G401.6 (cell line): ENCODE measurements around the gene CDH9.
"Not testable (repeated sequence)": the region's sequence is repeated elsewhere in the genome, so short reads cannot be mapped to it uniquely, and the experiment has no call there.

Experiments used
- FAIRE-seq: peaks from 2 replicates; lab custom pipeline; 2012; peaks lifted over from hg19 to GRCh38; lab: Jason Lieb, UNC

CDH9 gene

GRCh38 chr5:26945901-26946300 is 92.5 kb downstream of the CDH9 start:
- FAIRE-seq, result no peak

DNA sequence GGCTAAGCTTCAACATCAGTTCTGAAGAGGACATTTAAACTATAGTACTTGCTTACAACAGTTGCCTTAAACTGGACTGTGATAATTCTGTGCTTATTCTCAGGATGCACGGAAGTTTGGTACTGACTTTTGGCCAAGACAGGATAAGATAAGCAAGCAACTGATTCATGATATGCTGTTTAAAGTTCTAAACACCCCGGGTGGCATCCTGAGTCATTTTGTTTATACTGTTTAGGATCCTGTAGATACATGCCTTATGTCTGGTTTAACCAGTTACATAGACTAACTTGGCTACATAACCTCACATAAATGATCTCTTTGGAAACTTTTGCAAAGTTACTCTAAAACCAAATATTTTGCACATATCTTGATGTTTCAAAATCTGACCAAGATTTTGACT is 95.9 kb downstream of the CDH9 start:
- no peak for FAIRE-seq

- no peak for FAIRE-seq
Measured at GRCh38 chr5:26940994-26941393, 97.4 kb downstream of the CDH9 start.

DNA sequence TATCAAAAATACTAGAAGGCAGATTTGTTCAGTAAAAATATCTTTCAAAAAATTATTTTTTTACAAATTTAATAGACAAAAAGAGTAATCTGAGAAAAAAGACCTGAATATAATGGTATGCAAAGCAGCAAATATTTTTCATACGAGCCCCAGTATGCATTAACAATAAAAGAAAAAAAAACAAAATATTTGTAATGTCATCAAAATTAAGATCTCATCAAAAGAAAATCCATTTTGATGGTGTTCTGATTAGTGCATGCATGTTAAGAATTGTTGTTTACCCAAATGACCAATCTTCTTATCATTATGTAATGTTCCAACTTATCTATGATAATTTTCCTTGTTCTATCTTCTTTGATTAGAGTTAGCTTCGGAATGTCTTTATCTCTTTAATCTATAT is 106.1 kb downstream of the CDH9 start:
- FAIRE-seq, result no peak

GRCh38 chr5:26921439-26921838 is 116.9 kb downstream of the CDH9 start:
- no peak for FAIRE-seq

DNA sequence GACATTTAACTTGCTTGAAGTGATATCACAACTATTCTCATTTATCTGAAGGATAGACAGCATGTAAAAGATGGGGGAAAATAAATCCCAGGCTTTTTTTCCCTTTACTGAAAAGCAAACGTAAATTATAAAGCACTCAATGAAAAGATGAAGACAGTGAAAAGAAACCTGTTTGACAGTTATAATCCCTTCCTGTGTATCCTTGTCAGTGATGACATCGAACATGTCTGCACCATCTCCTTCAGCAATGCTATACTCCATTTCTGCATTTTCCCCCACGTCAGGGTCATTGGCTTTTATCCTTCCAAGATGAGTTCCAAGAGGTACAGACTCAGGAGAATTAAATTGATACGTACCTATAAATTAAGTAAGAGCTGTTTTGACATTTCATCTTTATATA is 134.9 kb downstream of the CDH9 start:
- FAIRE-seq, result no peak

- FAIRE-seq, result no peak
Measured at GRCh38 chr5:26894719-26895263, 143.6 kb downstream of the CDH9 start.

DNA sequence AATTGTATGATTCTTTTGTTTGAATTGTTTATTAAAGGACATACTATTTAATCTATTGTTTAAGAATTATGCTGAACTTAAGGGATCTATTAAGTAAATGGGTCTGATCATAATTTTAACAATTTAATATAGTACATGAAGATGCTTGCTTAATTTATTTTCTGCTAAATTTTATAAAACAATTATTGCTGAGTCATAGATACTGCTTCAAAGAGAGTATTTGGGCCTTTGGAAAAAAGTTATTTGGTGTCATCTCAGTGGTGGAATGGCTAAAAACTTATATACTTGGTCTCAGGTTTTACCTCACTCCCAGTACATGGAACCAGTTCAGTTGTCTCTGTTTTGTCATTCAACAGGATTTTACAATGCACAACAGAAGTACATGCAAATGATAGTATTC is 145.3 kb downstream of the CDH9 start:
- no peak for FAIRE-seq

DNA sequence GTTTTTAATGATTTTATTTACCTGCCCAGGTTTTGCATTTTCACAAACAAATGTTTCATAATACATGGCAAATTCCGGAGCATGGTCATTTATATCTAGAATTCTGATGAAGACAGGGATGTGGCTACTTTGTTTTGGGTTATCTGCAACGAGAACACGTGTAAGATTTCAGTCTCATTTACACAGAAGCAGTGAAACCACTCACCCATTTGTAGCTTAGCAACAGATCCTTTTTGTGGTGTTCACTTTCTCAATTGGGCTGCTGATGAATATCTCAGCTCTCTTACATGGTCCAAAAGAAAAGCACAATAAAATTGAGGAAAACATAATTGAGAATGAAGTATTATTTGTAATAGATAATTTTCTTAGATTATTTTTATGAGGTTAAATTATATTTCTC is 148.6 kb downstream of the CDH9 start:
- no peak for FAIRE-seq

- no peak for FAIRE-seq
Measured at GRCh38 chr5:26884481-26884880, 153.9 kb downstream of the CDH9 start.

- FAIRE-seq, result no peak
Measured at GRCh38 chr5:26883375-26883774, 155.0 kb downstream of the CDH9 start.

- no peak for FAIRE-seq
Measured at GRCh38 chr5:26881901-26882300, 156.5 kb downstream of the CDH9 start.

GRCh38 chr5:26877154-26877553 is 161.2 kb downstream of the CDH9 start:
- no peak for FAIRE-seq

GRCh38 chr5:26872337-26872736 is 166.0 kb downstream of the CDH9 start:
- no peak for FAIRE-seq

- FAIRE-seq, result no peak
Measured at GRCh38 chr5:26869781-26870180, 168.6 kb downstream of the CDH9 start.

GRCh38 chr5:26868504-26868903 is 169.9 kb downstream of the CDH9 start:
- FAIRE-seq, result no peak

DNA sequence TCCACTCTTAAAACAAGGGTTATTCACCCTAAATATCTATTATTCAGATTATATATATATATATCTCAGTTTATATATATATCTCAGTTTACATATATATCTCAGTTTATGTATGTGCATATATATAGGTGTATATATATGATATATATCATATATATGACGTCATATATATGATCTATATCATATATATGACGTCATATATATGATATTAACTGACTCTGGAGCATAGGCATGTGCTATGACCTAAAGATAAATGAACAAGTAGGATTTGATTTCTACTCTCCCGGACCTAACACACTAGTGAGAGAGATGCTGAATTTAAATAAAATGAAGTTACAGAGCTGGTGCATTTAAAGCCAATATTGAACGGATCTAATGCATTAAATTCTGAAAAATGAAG is 174.3 kb downstream of the CDH9 start:
- no peak for FAIRE-seq

- no peak for FAIRE-seq
Measured at GRCh38 chr5:26856238-26856637, 182.1 kb downstream of the CDH9 start.

DNA sequence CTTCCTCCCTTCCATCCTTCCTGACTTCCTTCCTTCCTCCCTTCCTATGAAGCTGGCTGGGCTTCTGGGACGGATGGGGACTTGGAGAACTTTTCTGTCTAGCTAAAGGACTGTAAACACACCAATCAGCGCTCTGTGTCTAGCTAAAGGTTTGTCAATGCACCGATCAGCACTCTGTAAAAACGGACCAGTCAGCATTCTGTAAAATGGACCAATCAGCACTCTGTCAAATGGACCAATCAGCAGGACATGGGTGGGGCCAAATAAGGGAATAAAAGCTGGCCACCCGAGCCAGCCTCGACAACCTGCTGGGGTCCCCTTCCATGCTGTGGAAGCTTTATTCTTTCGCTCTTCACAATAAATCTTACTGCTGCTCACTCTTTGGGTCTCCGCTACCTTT is 185.9 kb downstream of the CDH9 start:
- FAIRE-seq, result not testable (repeated sequence)

GRCh38 chr5:26847041-26847736 is 191.2 kb downstream of the CDH9 start:
- no peak for FAIRE-seq

DNA sequence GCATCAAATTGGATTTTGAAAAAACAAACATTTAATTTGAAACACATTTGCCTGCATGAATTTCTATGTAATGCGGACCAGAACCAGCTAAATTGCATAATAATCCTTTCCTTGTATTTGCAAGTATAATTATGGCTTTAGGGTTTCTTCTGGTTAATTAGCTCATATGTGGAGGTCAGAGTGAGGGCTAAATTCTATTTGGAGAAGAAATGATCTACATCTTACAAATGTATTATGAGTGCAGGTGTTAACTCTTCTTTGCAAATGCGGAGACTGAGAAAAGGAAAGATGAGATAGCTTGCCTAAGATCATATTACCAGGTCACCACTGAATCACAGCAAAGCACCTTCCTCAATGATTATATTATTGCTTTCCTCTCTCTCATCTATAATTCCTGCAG is 194.7 kb downstream of the CDH9 start:
- no peak for FAIRE-seq

DNA sequence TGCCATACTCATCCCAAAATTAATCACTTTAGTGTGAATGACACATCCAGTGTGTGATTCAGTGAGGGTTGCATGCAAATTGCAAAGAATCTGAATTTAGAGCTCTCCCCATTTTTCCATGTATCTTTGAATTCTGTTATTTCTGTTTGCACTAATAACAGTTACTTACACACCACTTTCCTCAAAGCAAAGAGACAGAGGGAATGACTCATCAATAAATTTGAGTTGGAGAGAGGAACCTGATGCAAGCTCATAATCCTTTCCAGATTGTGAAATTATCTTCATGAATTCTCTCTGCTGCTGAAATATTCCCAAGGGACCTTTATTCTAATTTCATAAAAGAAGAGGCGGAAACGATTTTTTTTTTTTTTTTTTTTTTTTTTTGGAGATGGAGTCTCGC is 204.8 kb downstream of the CDH9 start:
- FAIRE-seq, result no peak
